WTC11 (cell line): ENCODE results near the gene ZSCAN9. TPM values are rescaled to one million over a fixed set of nuclear protein-coding genes. Genes with fewer than 3 reads are reported as not detected.

ENCODE experiments used
- ATAC-seq: fragments of 200-7000 bp; cut with Tn5 transposase; 2 replicates; pipeline ENCODE4 v1.10.0; 2021; ENCODE audit warnings: mild to moderate bottlenecking, moderate library complexity
- CTCF ChIA-PET: fragments of 300-600 bp; sonication (Branson Sonifier 250); formaldehyde crosslinking; loops from one replicate; lab custom pipeline; 2021; ENCODE audit warnings: antibody characterized with exemption; lab: Charles Lee
- POLR2A ChIA-PET: fragments of 350-600 bp; sonication (Branson Sonifier 250); formaldehyde crosslinking; loops from one replicate; lab custom pipeline; 2021; ENCODE audit warnings: antibody characterized with exemption; lab: Charles Lee
- DNase-seq: peaks from one replicate; pipeline ENCODE4 v3.0.0; 2021; ENCODE audit warnings: low spot score
- H3K27ac Mint-ChIP-seq: 2 replicates; pipeline ENCODE4 v1.8.0; 2021; ENCODE audit warnings: mixed read lengths
- H3K27me3 Mint-ChIP-seq: 2 replicates; pipeline ENCODE4 v1.8.0; 2021; ENCODE audit warnings: low read depth, mild to moderate bottlenecking, moderate library complexity, mixed read lengths
- H3K36me3 Mint-ChIP-seq: 2 replicates; pipeline ENCODE4 v1.8.0; 2021; ENCODE audit warnings: mixed read lengths
- H3K4me1 Mint-ChIP-seq: 2 replicates; pipeline ENCODE4 v1.8.0; 2022; ENCODE audit warnings: mixed read lengths
- H3K4me3 Mint-ChIP-seq: 2 replicates; pipeline ENCODE4 v1.8.0; 2021; ENCODE audit warnings: mild to moderate bottlenecking, moderate library complexity, mixed read lengths
- H3K9me3 Mint-ChIP-seq: 2 replicates; pipeline ENCODE4 v1.8.0; 2021; ENCODE audit warnings: mixed read lengths
- ATF1 ChIP-seq: sonication (generic); formaldehyde crosslinking; IDR thresholded peaks from 2 replicates; pipeline ENCODE4 v1.8.1; 2023; ENCODE audit warnings: mild to moderate bottlenecking, moderate library complexity, missing genetic modification reagents
- CBFB ChIP-seq: sonication (generic); formaldehyde crosslinking; IDR thresholded peaks from 2 replicates; pipeline ENCODE4 v1.8.1; 2022; ENCODE audit warnings: mild to moderate bottlenecking, low read depth, missing genetic modification reagents
- CREB1 ChIP-seq: sonication (generic); formaldehyde crosslinking; IDR thresholded peaks from 2 replicates; pipeline ENCODE4 v1.8.0; 2023; ENCODE audit warnings: mild to moderate bottlenecking, missing genetic modification reagents
- CREM ChIP-seq: sonication (generic); formaldehyde crosslinking; IDR thresholded peaks from 2 replicates; pipeline ENCODE4 v1.8.1; 2022; ENCODE audit warnings: mild to moderate bottlenecking, missing genetic modification reagents, moderate library complexity
- EMX1 ChIP-seq: fragments of 250-450 bp; sonication (Bioruptor Pico); IDR thresholded peaks from 2 replicates; pipeline ENCODE4 v1.8.0; 2021; ENCODE audit warnings: mild to moderate bottlenecking
- FOXP1 ChIP-seq: sonication (generic); formaldehyde crosslinking; IDR thresholded peaks from 2 replicates; pipeline ENCODE4 v1.8.0; 2022; ENCODE audit warnings: missing genetic modification reagents, mild to moderate bottlenecking, moderate library complexity, borderline replicate concordance
- RELA ChIP-seq: sonication (generic); formaldehyde crosslinking; IDR thresholded peaks from 2 replicates; pipeline ENCODE4 v1.8.1; 2022; ENCODE audit warnings: missing genetic modification reagents, mild to moderate bottlenecking, borderline replicate concordance
- RORB ChIP-seq: fragments of 250-450 bp; sonication (Bioruptor Pico); IDR thresholded peaks from 2 replicates; pipeline ENCODE4 v1.9.0; 2021; ENCODE audit warnings: mild to moderate bottlenecking
- TCF7 ChIP-seq: sonication (generic); formaldehyde crosslinking; IDR thresholded peaks from 2 replicates; pipeline ENCODE4 v1.8.0; 2022; ENCODE audit warnings: mild to moderate bottlenecking, low read depth, missing genetic modification reagents, moderate library complexity
- ZNF232 ChIP-seq: sonication (generic); formaldehyde crosslinking; IDR thresholded peaks from 2 replicates; pipeline ENCODE4 v1.8.0; 2022; ENCODE audit warnings: mild to moderate bottlenecking, missing genetic modification reagents
- ZNF416 ChIP-seq: fragments of 250-450 bp; sonication (Bioruptor Pico); IDR thresholded peaks from 2 replicates; pipeline ENCODE4 v1.9.0; 2021; ENCODE audit warnings: mild to moderate bottlenecking, inconsistent platforms
- ZNF671 ChIP-seq: fragments of 250-450 bp; sonication (Bioruptor Pico); IDR thresholded peaks from 2 replicates; pipeline ENCODE4 v1.8.0; 2021; ENCODE audit warnings: mild to moderate bottlenecking
- total RNA-seq: library from RNA; stranded (reverse); gene quantifications from 3 replicates; pipeline ENCODE4 v1.2.3, GENCODE V29; 2021
- TF ChIP-seq, protein P1 (sequence below): sonication (generic); formaldehyde crosslinking; IDR thresholded peaks from 2 replicates; pipeline ENCODE4 v1.8.1; 2023; ENCODE audit warnings: mild to moderate bottlenecking, missing genetic modification reagents, moderate library complexity
- TF ChIP-seq, protein P2 (sequence below): sonication (generic); formaldehyde crosslinking; IDR thresholded peaks from 2 replicates; pipeline ENCODE4 v1.8.1; 2022; ENCODE audit warnings: mild to moderate bottlenecking, missing genetic modification reagents, moderate library complexity, borderline replicate concordance
- TF ChIP-seq, protein P3 (sequence below): sonication (generic); formaldehyde crosslinking; IDR thresholded peaks from 2 replicates; pipeline ENCODE4 v1.8.0; 2022; ENCODE audit warnings: mild to moderate bottlenecking, missing genetic modification reagents
- TF ChIP-seq, protein P4 (sequence below): sonication (generic); formaldehyde crosslinking; IDR thresholded peaks from 2 replicates; pipeline ENCODE4 v1.8.0; 2022; ENCODE audit warnings: mild to moderate bottlenecking, missing genetic modification reagents
- TF ChIP-seq, protein P5 (sequence below): sonication (generic); formaldehyde crosslinking; IDR thresholded peaks from 2 replicates; pipeline ENCODE4 v1.8.1; 2022; ENCODE audit warnings: low read depth, missing genetic modification reagents, borderline replicate concordance
- TF ChIP-seq, protein P6 (sequence below): fragments of 250-450 bp; sonication (Bioruptor Pico); IDR thresholded peaks from 2 replicates; pipeline ENCODE4 v2.1.2; 2022; ENCODE audit warnings: mild to moderate bottlenecking, moderate library complexity
- TF ChIP-seq, protein P7 (sequence below): fragments of 250-450 bp; sonication (Bioruptor Pico); IDR thresholded peaks from 2 replicates; pipeline ENCODE4 v1.9.0; 2021; ENCODE audit warnings: moderate library complexity, mild to moderate bottlenecking, inconsistent platforms, borderline replicate concordance
- TF ChIP-seq, protein P8 (sequence below): sonication (generic); formaldehyde crosslinking; IDR thresholded peaks from 2 replicates; pipeline ENCODE4 v1.8.0; 2022; ENCODE audit warnings: mild to moderate bottlenecking, missing genetic modification reagents

The ZSCAN9 gene
- total RNA-seq, 1 experiment from 2014 or later = 15.1 TPM

DNA sequence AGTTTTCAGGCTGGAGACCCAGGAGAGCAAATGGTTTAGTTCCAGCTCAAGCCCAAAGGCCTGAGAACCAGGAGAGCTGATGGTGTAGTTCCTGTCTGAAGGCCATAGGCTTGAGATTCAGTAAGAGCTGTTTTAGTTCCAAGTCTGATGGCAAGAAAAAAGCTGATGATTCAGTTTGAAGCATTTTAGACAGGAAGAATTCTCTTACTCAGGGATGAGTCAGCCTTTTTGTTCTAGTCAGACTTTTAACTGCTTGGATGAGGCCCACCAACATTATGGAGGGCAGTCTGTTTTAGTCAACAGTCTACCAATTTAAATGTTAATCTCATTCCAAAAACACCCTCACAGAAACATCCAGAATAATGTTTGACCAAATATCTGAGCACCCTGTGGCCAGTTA is 44.4 kb downstream of the ZSCAN9 start (continued):
- TF ChIP-seq ZNF416 = no peak
- TF ChIP-seq, protein P1, sequence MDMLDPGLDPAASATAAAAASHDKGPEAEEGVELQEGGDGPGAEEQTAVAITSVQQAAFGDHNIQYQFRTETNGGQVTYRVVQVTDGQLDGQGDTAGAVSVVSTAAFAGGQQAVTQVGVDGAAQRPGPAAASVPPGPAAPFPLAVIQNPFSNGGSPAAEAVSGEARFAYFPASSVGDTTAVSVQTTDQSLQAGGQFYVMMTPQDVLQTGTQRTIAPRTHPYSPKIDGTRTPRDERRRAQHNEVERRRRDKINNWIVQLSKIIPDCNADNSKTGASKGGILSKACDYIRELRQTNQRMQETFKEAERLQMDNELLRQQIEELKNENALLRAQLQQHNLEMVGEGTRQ (CRISPR knock-in tag) = no peak
- no peak for TF ChIP-seq ZNF671 (CRISPR knock-in tag)
- no peak for TF ChIP-seq EMX1 (CRISPR knock-in tag)
- TF ChIP-seq, protein P2, sequence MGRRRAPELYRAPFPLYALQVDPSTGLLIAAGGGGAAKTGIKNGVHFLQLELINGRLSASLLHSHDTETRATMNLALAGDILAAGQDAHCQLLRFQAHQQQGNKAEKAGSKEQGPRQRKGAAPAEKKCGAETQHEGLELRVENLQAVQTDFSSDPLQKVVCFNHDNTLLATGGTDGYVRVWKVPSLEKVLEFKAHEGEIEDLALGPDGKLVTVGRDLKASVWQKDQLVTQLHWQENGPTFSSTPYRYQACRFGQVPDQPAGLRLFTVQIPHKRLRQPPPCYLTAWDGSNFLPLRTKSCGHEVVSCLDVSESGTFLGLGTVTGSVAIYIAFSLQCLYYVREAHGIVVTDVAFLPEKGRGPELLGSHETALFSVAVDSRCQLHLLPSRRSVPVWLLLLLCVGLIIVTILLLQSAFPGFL = no peak
- TF ChIP-seq ATF1 (CRISPR knock-in tag) = no peak
- TF ChIP-seq, protein P3, sequence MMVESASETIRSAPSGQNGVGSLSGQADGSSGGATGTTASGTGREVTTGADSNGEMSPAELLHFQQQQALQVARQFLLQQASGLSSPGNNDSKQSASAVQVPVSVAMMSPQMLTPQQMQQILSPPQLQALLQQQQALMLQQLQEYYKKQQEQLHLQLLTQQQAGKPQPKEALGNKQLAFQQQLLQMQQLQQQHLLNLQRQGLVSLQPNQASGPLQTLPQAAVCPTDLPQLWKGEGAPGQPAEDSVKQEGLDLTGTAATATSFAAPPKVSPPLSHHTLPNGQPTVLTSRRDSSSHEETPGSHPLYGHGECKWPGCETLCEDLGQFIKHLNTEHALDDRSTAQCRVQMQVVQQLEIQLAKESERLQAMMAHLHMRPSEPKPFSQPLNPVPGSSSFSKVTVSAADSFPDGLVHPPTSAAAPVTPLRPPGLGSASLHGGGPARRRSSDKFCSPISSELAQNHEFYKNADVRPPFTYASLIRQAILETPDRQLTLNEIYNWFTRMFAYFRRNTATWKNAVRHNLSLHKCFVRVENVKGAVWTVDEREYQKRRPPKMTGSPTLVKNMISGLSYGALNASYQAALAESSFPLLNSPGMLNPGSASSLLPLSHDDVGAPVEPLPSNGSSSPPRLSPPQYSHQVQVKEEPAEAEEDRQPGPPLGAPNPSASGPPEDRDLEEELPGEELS (CRISPR knock-in tag) = no peak
- TF ChIP-seq, protein P4, sequence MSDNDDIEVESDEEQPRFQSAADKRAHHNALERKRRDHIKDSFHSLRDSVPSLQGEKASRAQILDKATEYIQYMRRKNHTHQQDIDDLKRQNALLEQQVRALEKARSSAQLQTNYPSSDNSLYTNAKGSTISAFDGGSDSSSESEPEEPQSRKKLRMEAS (CRISPR knock-in tag) = no peak
- TF ChIP-seq, protein P5, sequence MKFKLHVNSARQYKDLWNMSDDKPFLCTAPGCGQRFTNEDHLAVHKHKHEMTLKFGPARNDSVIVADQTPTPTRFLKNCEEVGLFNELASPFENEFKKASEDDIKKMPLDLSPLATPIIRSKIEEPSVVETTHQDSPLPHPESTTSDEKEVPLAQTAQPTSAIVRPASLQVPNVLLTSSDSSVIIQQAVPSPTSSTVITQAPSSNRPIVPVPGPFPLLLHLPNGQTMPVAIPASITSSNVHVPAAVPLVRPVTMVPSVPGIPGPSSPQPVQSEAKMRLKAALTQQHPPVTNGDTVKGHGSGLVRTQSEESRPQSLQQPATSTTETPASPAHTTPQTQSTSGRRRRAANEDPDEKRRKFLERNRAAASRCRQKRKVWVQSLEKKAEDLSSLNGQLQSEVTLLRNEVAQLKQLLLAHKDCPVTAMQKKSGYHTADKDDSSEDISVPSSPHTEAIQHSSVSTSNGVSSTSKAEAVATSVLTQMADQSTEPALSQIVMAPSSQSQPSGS (CRISPR knock-in tag) = no peak

DNA sequence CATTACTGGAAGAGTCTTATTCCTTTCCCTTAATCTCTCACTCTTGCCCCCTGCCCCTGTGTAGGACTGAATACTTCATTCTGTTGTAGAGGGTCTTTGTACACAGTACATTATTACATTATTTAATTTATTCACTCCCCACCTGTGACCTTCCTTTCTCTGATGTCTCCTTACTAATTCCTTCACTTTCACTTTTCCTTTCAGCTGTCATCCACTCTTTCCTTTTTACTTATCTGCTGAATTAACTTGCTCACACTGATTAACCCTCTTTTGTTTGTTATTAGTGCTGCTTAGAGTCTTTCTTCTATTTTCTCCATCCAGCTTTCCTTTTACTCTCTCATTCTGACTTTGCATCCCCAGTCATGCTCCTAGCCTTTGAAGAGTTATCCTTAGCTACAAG is 49.8 kb downstream of the ZSCAN9 start:
- H3K4me3 Mint-ChIP-seq = no peak overlapping the region
- H3K36me3 Mint-ChIP-seq = peaks cover 24% of the 10 kb centered on the region
- no peak for ATAC-seq
- no peak for TF ChIP-seq CREB1 (CRISPR knock-in tag)
- TF ChIP-seq RORB (CRISPR knock-in tag) = no peak
- TF ChIP-seq, protein P6, sequence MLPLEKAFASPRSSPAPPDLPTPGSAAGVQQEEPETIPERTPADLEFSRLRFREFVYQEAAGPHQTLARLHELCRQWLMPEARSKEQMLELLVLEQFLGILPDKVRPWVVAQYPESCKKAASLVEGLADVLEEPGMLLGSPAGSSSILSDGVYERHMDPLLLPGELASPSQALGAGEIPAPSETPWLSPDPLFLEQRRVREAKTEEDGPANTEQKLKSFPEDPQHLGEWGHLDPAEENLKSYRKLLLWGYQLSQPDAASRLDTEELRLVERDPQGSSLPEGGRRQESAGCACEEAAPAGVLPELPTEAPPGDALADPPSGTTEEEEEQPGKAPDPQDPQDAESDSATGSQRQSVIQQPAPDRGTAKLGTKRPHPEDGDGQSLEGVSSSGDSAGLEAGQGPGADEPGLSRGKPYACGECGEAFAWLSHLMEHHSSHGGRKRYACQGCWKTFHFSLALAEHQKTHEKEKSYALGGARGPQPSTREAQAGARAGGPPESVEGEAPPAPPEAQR (CRISPR knock-in tag) = no peak
- ChIA-PET POLR2A (no interaction called here), CTCF (no interaction called here)
- no peak overlapping the region for H3K27ac Mint-ChIP-seq
- H3K27me3 Mint-ChIP-seq = no peaks in the 10 kb centered on the region
- H3K4me1 Mint-ChIP-seq = no peaks in the 10 kb centered on the region
- H3K9me3 Mint-ChIP-seq = no peaks in the 10 kb centered on the region
- DNase-seq = no peak

DNA sequence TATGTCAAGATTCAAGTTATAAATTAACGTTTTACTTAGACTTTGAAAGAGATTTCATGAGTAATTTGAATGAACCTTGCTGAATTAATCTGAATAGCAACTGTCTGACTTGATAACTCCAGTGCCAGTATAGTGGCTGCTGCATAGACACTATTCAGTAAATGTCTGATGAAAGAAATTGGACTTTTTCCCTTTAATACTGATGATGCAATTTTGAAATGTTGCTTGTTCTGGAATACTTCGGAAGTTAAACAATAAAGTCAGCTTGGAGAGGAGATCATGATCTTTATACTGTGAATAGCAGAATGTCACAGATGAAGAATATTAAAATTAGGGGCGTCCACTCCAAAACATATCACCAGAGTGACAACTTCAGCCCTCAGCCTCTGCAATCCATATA is 52.7 kb downstream of the ZSCAN9 start:
- ChIA-PET CTCF (no interaction called here), POLR2A (no interaction called here)
- TF ChIP-seq CBFB (no peak), TCF7 (CRISPR knock-in tag) (no peak), ZNF232 (CRISPR knock-in tag) (no peak), CREM (CRISPR knock-in tag) (no peak), FOXP1 (CRISPR knock-in tag) (no peak), RELA (CRISPR knock-in tag) (no peak)
- TF ChIP-seq, protein P7, sequence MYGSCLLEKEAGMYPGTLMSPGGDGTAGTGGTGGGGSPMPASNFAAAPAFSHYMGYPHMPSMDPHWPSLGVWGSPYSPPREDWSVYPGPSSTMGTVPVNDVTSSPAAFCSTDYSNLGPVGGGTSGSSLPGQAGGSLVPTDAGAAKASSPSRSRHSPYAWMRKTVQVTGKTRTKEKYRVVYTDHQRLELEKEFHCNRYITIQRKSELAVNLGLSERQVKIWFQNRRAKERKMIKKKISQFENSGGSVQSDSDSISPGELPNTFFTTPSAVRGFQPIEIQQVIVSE (CRISPR knock-in tag) = no peak
- TF ChIP-seq, protein P8, sequence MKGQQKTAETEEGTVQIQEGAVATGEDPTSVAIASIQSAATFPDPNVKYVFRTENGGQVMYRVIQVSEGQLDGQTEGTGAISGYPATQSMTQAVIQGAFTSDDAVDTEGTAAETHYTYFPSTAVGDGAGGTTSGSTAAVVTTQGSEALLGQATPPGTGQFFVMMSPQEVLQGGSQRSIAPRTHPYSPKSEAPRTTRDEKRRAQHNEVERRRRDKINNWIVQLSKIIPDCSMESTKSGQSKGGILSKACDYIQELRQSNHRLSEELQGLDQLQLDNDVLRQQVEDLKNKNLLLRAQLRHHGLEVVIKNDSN (CRISPR knock-in tag) = no peak
- TF ChIP-seq, protein P6 (CRISPR knock-in tag) = no peak

More for the DNA sequence above, 52.7 kb downstream of the ZSCAN9 start:
- no peaks in the 10 kb centered on the region for H3K9me3 Mint-ChIP-seq
- peaks cover 4% of the 10 kb centered on the region; the same call in 1 of the 2 replicates for H3K27me3 Mint-ChIP-seq
- H3K4me3 Mint-ChIP-seq = no peak overlapping the region
- ATAC-seq = no peak
- H3K4me1 Mint-ChIP-seq = peaks cover 10% of the 10 kb centered on the region
- H3K36me3 Mint-ChIP-seq = peaks cover 16% of the 10 kb centered on the region
- no peak overlapping the region for H3K27ac Mint-ChIP-seq
- DNase-seq = no peak
